A549 (cell line): ENCODE measurements around the gene WDR49. TPM values are rescaled to one million over a fixed set of nuclear protein-coding genes. Genes with fewer than 3 reads are reported as not detected.

Experiments
- ATAC-seq, 2 experiments: fragments of 200-7000 bp in 1 of 2; fragments of >200 bp in 1 of 2; cut with Nextera tagmentation in 1 of 2; cut with Tn5 transposase in 1 of 2; 3 replicates each; pipeline versions ENCODE4 v1.8.0 to v1.9.1; 2018 to 2020; ENCODE audit warnings: mild to moderate bottlenecking in 1 of 2, moderate library complexity in 1 of 2
- CTCF ChIA-PET: fragments of 300-600 bp; sonication (Branson Sonifier 250); formaldehyde crosslinking; extraction: SDS; loops from one replicate; lab custom pipeline; 2021; ENCODE audit warnings: antibody characterized with exemption, inconsistent platforms; lab: Yijun Ruan, JAX
- POLR2A ChIA-PET: fragments of 350-600 bp; formaldehyde crosslinking; extraction: SDS; loops from one replicate; lab custom pipeline; 2021; ENCODE audit warnings: antibody characterized with exemption, inconsistent platforms; lab: Yijun Ruan, JAX
- DNase-seq, 2 experiments: peaks; one replicate each; pipeline versions ENCODE4 v3.0.0 to v3.0.0-alpha.2; 2011 to 2016; ENCODE audit warnings: low read depth in 1 of 2, low spot score in 1 of 2
- FAIRE-seq: peaks from 2 replicates; lab custom pipeline; 2011; peaks lifted over from hg19 to GRCh38; lab: Jason Lieb, UNC
- H3K27ac ChIP-seq, 2 experiments: fragments of >200 bp; sonication (Bioruptor Twin); formaldehyde crosslinking; 3 replicates each; pipeline ENCODE4 v1.5.1; 2016 to 2017
- H3K4me1 ChIP-seq: fragments of >200 bp; sonication (Bioruptor Twin); formaldehyde crosslinking; 3 replicates; pipeline ENCODE4 v1.6.1; 2016
- H3K4me2 ChIP-seq: fragments of >200 bp; sonication (Bioruptor Twin); formaldehyde crosslinking; 3 replicates; pipeline ENCODE4 v1.6.1; 2016
- H3K4me3 ChIP-seq: fragments of >200 bp; sonication (Bioruptor Twin); formaldehyde crosslinking; 3 replicates; pipeline ENCODE4 v1.5.1; 2016
- H3K9me3 ChIP-seq: fragments of >200 bp; sonication (Bioruptor Twin); formaldehyde crosslinking; 3 replicates; pipeline ENCODE4 v1.6.1; 2016
- BHLHE40 ChIP-seq: IDR thresholded peaks from 2 replicates; pipeline ENCODE4 v1.6.1; 2012; ENCODE audit warnings: low read depth, low read length, inconsistent platforms
- CBX2 ChIP-seq: fragments of 200-600 bp; sonication (generic); IDR thresholded peaks from 2 replicates; pipeline ENCODE4 v1.6.1; 2016; ENCODE audit warnings: low read depth, mild to moderate bottlenecking, borderline replicate concordance
- CEBPB ChIP-seq, 2 experiments: fragments of >200 bp in 1 of 2; sonication (Bioruptor Twin) in 1 of 2; formaldehyde crosslinking in 1 of 2; IDR thresholded peaks; 2 replicates each; pipeline ENCODE4 v1.6.1; 2012 to 2016
- ELK1 ChIP-seq: fragments of 150-350 bp; IDR thresholded peaks from 2 replicates; pipeline ENCODE4 v1.6.1; 2014; ENCODE audit warnings: low read depth, mild to moderate bottlenecking, low read length
- FOSL2 ChIP-seq, 2 experiments: fragments of 450-650 bp in 1 of 2; fragments of >200 bp in 1 of 2; sonication (Bioruptor Twin) in 1 of 2; formaldehyde crosslinking; IDR thresholded peaks; 2 replicates each; pipeline versions ENCODE4 v1.5.0 to v1.6.1; 2016 to 2020; ENCODE audit warnings: mild to moderate bottlenecking in 1 of 2, moderate library complexity in 1 of 2
- FOXS1 ChIP-seq: fragments of 250-450 bp; sonication (Bioruptor Pico); IDR thresholded peaks from 2 replicates; pipeline ENCODE4 v1.5.0; 2020; ENCODE audit warnings: mild to moderate bottlenecking, moderate library complexity
- GATA3 ChIP-seq: IDR thresholded peaks from 2 replicates; pipeline ENCODE4 v1.6.1; 2012; ENCODE audit warnings: borderline replicate concordance
- HEYL ChIP-seq: fragments of 250-450 bp; sonication (Bioruptor Pico); IDR thresholded peaks from 2 replicates; pipeline ENCODE4 v1.8.0; 2021; ENCODE audit warnings: mild to moderate bottlenecking, moderate library complexity
- HOXA7 ChIP-seq: fragments of 250-450 bp; sonication (Bioruptor Pico); IDR thresholded peaks from 2 replicates; pipeline ENCODE4 v1.5.0; 2020; ENCODE audit warnings: mild to moderate bottlenecking, moderate library complexity
- HOXB5 ChIP-seq: fragments of 250-450 bp; sonication (Bioruptor Pico); IDR thresholded peaks from 2 replicates; pipeline ENCODE4 v1.5.0; 2020; ENCODE audit warnings: mild to moderate bottlenecking, moderate library complexity
- JUNB ChIP-seq: fragments of >200 bp; sonication (Bioruptor Twin); formaldehyde crosslinking; IDR thresholded peaks from 2 replicates; pipeline ENCODE4 v1.6.1; 2016
- KDM5A ChIP-seq: fragments of 200-600 bp; sonication (generic); IDR thresholded peaks from 2 replicates; pipeline ENCODE4 v1.6.1; 2016; ENCODE audit warnings: antibody characterized with exemption, mild to moderate bottlenecking
- MAFK ChIP-seq: fragments of 450-650 bp; IDR thresholded peaks from 2 replicates; pipeline ENCODE4 v1.6.1; 2014; ENCODE audit not compliant: partially characterized antibody
- MAX ChIP-seq: IDR thresholded peaks from 2 replicates; pipeline ENCODE4 v1.6.1; 2012
- NR3C1 ChIP-seq: fragments of >200 bp; sonication (Bioruptor Twin); formaldehyde crosslinking; IDR thresholded peaks from 3 replicates; pipeline ENCODE4 v1.6.1; 2017
- PBX3 ChIP-seq: IDR thresholded peaks from 2 replicates; pipeline ENCODE4 v1.6.1; 2012
- PHF8 ChIP-seq: fragments of 200-600 bp; sonication (generic); IDR thresholded peaks from 2 replicates; pipeline ENCODE4 v1.6.1; 2016; ENCODE audit warnings: low read depth, mild to moderate bottlenecking, antibody characterized with exemption, moderate library complexity, borderline replicate concordance
- POLR2A ChIP-seq: IDR thresholded peaks from 2 replicates; pipeline ENCODE4 v1.6.1; 2012; ENCODE audit warnings: mild to moderate bottlenecking, low read length
- POLR2AphosphoS2 ChIP-seq: conservative IDR thresholded peaks from 2 replicates; pipeline ENCODE4 v1.6.1; 2012; ENCODE audit warnings: low read length, improper control_type of control experiment, inconsistent platforms
- RFX5 ChIP-seq: fragments of 450-650 bp; IDR thresholded peaks from 2 replicates; pipeline ENCODE4 v1.7.1; 2014; ENCODE audit warnings: antibody characterized with exemption, mild to moderate bottlenecking, moderate library complexity
- SREBF2 ChIP-seq: fragments of 450-650 bp; IDR thresholded peaks from 2 replicates; pipeline ENCODE4 v1.6.1; 2014; ENCODE audit warnings: mild to moderate bottlenecking, moderate library complexity
- TFCP2L1 ChIP-seq: fragments of 250-450 bp; sonication (Bioruptor Pico); IDR thresholded peaks from 2 replicates; pipeline ENCODE4 v1.5.0; 2021; ENCODE audit warnings: mild to moderate bottlenecking
- USF2 ChIP-seq: fragments of 450-650 bp; IDR thresholded peaks from 2 replicates; pipeline ENCODE4 v1.6.1; 2014; ENCODE audit warnings: antibody characterized with exemption
- ZFP36 ChIP-seq: fragments of 450-650 bp; IDR thresholded peaks from 2 replicates; pipeline ENCODE4 v1.6.1; 2014; ENCODE audit warnings: borderline replicate concordance; ENCODE audit not compliant: partially characterized antibody
- WGBS: methylation state at CpG from one replicate; pipeline ENCODE4 v1.1.6; 2017; ENCODE audit errors: missing lambda C conversion rate; 5-methylcytosine and 5-hydroxymethylcytosine counted together
- polyA plus RNA-seq, 4 experiments: library from polyadenylated mRNA; depleted of rRNA in 3 of 4; stranded (reverse); fragments of >200 nt; fragmentation: RNase III in 1 of 4; extraction: RNeasy Plus Mini Kit Qiagen cat#74134 plus additional on column Dnase treatment in 1 of 4; gene quantifications; 2 replicates in 3 of 4; 3 replicates in 1 of 4; pipeline ENCODE4 v1.2.3, GENCODE V29; 2011 to 2017
- TF ChIP-seq, protein P1 (sequence below): fragments of >200 bp; sonication (Bioruptor Twin); formaldehyde crosslinking; IDR thresholded peaks from 3 replicates; pipeline ENCODE4 v1.6.1; 2016

The WDR49 gene
- polyA plus RNA-seq, 2 of the 4 experiments (the other 2 are of a cell fraction) = not detected

GRCh38 chr3:167653155-167653554, 587 bp downstream of the WDR49 start:
- WGBS = 25% methylated on average over 1 of the region's 1 CpG
- no peak for FAIRE-seq
- no peak overlapping the region for H3K4me3 ChIP-seq
- ATAC-seq = no peak
- H3K9me3 ChIP-seq = no peaks in the 10 kb centered on the region
- no peak overlapping the region for H3K4me2 ChIP-seq
- ChIA-PET CTCF (no interaction called here), POLR2A (no interaction called here)
- no peak for DNase-seq
- H3K27ac ChIP-seq = no peak overlapping the region
- no peak for TF ChIP-seq KDM5A
- TF ChIP-seq RFX5 = no peak
- TF ChIP-seq FOXS1 (CRISPR knock-in tag) = no peak
- TF ChIP-seq GATA3 = no peak
- TF ChIP-seq HOXB5 = no peak
- TF ChIP-seq ZFP36 = no peak
- no peak for TF ChIP-seq ELK1
- TF ChIP-seq USF2 = no peak
- TF ChIP-seq NR3C1 = no peak
- no peaks in the 10 kb centered on the region for H3K4me1 ChIP-seq

DNA sequence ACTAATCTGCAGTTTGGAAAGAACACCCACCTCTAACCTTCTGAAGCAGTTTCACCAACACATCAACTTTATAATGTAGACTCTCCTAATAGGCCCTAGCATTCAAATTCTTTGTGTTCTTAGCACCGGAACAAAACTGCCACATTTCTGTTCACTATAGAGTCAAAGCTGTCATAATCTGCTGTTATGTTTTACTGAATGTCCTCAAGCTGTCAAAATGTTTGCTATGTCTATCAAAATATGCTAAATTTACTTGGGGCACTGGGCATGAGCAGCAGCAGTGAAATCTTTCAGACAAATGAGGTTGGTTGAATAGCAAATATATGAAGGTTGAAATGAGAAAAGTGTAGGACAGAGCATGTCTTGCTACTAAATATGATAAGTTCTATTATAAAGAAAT, 1.9 kb downstream of the WDR49 start:
- POLR2A ChIA-PET = no interaction called here
- no peak for FAIRE-seq

DNA sequence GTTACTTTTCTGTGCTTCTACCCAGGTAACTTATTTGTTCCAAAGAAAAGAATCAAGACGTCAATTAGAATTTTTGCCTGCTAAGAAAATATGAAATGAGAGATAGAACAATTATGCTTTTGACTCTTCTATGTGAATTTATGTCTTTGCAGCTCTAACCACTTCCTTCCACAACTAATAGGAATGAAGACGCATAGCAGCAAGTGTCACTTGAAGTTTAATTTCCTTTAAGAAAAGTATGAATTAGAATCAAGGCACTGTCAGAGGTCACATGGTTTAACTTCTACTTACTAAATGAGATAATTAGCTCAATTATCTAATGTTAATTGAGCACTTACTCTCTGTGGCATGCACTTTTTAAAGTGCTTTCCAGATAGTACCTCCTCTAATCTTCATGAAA, 3.3 kb downstream of the WDR49 start:
- 73% methylated on average over 2 of the region's 2 CpGs for WGBS

More for the DNA sequence above, 1.9 kb downstream of the WDR49 start:
- CTCF ChIA-PET = no interaction called here
- Histone ChIP-seq H3K4me1 (no peaks in the 10 kb centered on the region), H3K4me2 (no peak overlapping the region), H3K9me3 (no peaks in the 10 kb centered on the region), H3K27ac (no peak overlapping the region), H3K4me3 (no peak overlapping the region)
- TF ChIP-seq CBX2 (no peak), FOSL2 (IDR thresholded peaks at IDR 0.05) (no peak), FOSL2 (CRISPR knock-in tag; IDR thresholded peaks at IDR 0.05) (no peak), HEYL (CRISPR knock-in tag) (no peak), BHLHE40 (no peak), POLR2AphosphoS2 (no peak), JUNB (no peak), PBX3 (no peak), HOXB5 (no peak), SREBF2 (no peak), CEBPB (IDR thresholded peaks at IDR 0.05) (no peak), KDM5A (no peak), MAX (no peak), TFCP2L1 (CRISPR knock-in tag) (no peak), POLR2A (no peak)
- TF ChIP-seq, protein P1, sequence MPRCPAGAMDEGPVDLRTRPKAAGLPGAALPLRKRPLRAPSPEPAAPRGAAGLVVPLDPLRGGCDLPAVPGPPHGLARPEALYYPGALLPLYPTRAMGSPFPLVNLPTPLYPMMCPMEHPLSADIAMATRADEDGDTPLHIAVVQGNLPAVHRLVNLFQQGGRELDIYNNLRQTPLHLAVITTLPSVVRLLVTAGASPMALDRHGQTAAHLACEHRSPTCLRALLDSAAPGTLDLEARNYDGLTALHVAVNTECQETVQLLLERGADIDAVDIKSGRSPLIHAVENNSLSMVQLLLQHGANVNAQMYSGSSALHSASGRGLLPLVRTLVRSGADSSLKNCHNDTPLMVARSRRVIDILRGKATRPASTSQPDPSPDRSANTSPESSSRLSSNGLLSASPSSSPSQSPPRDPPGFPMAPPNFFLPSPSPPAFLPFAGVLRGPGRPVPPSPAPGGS = no peak
- WGBS = 93% methylated on average over 1 of the region's 1 CpG
- ATAC-seq (no peak), DNase-seq (no peak)

More for the DNA sequence above, 3.3 kb downstream of the WDR49 start:
- ATAC-seq (no peak), FAIRE-seq (no peak), DNase-seq (no peak)
- H3K4me1 ChIP-seq = no peaks in the 10 kb centered on the region
- H3K9me3 ChIP-seq = no peaks in the 10 kb centered on the region
- no peak overlapping the region for H3K27ac ChIP-seq
- H3K4me3 ChIP-seq = no peak overlapping the region
- ChIA-PET CTCF (interaction anchor here (0.6 kb wide), 1 partner anchor 275 kb away, joined by 3 read pairs; no protein-coding TSS in a partner anchor), POLR2A (no interaction called here)
- TF ChIP-seq HOXB5 (no peak), MAFK (no peak), HOXA7 (CRISPR knock-in tag) (no peak), PBX3 (no peak), PHF8 (no peak)
- H3K4me2 ChIP-seq = no peak overlapping the region
